ENCODE results near the gene ANKZF1.
A peak's percentile ranks its signal among the peaks of the same experiment; 100 is the strongest.
"Not testable (repeated sequence)": the region's sequence is repeated elsewhere in the genome, so short reads cannot be mapped to it uniquely, and the experiment has no call there.

Gene ANKZF1

DNA sequence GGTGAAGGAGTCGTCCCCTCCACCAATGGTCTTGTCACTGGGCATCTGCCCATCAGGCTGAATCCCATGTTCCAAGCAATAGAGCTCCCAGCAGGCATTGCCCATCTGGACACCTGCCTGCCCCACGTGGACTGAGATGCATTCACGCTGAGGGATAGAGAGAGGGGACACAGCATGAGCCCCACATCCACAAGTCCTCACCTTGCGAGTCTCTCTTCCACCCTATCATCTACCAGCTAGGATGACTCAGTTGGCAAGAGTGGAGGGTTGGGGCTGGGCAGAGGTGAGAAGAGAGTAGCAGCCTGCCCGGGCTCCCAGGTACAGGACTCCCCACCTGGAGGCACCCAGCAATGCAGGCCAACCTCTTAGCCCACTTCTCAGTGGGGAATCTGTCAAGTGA lies 22.5 kb downstream of the ANKZF1 start:
- DNase-seq (ENCODE audit: low spot score), result no peak
- in situ Hi-C loops (cut with MboI; ENCODE audit: low sequenced_read_pairs, unreplicated experiment), result no loop called here
- TF ChIP-seq, protein P1, sequence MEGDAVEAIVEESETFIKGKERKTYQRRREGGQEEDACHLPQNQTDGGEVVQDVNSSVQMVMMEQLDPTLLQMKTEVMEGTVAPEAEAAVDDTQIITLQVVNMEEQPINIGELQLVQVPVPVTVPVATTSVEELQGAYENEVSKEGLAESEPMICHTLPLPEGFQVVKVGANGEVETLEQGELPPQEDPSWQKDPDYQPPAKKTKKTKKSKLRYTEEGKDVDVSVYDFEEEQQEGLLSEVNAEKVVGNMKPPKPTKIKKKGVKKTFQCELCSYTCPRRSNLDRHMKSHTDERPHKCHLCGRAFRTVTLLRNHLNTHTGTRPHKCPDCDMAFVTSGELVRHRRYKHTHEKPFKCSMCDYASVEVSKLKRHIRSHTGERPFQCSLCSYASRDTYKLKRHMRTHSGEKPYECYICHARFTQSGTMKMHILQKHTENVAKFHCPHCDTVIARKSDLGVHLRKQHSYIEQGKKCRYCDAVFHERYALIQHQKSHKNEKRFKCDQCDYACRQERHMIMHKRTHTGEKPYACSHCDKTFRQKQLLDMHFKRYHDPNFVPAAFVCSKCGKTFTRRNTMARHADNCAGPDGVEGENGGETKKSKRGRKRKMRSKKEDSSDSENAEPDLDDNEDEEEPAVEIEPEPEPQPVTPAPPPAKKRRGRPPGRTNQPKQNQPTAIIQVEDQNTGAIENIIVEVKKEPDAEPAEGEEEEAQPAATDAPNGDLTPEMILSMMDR (IDR thresholded peaks at IDR 0.05; ENCODE audit: borderline replicate concordance, control extremely low read depth, extremely low read depth, insufficient read depth, missing control alignments), result no peak

DNA sequence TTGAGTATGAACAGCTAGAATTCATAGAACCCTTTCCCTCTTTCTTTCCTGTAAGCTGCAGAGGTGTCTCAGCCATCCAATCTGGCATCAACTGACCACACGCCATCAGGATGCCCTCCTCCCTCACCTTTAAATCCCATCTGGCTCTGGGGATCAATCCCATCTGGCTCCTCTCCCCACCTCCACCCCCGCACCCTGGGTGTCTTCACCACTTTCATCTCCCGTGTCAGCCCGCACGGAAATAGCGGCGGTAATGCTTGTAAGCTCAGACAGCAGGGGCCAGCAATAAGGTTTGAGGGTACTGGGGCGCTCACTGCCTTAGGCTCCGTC lies 22.9 kb downstream of the ANKZF1 start:
- TF ChIP-seq, protein P1 (IDR thresholded peaks at IDR 0.05; ENCODE audit: borderline replicate concordance, control extremely low read depth, extremely low read depth, insufficient read depth, missing control alignments), result no peak
- in situ Hi-C loops (cut with MboI; ENCODE audit: low sequenced_read_pairs, unreplicated experiment), result no loop called here
- DNase-seq (ENCODE audit: low spot score), result no peak

DNA sequence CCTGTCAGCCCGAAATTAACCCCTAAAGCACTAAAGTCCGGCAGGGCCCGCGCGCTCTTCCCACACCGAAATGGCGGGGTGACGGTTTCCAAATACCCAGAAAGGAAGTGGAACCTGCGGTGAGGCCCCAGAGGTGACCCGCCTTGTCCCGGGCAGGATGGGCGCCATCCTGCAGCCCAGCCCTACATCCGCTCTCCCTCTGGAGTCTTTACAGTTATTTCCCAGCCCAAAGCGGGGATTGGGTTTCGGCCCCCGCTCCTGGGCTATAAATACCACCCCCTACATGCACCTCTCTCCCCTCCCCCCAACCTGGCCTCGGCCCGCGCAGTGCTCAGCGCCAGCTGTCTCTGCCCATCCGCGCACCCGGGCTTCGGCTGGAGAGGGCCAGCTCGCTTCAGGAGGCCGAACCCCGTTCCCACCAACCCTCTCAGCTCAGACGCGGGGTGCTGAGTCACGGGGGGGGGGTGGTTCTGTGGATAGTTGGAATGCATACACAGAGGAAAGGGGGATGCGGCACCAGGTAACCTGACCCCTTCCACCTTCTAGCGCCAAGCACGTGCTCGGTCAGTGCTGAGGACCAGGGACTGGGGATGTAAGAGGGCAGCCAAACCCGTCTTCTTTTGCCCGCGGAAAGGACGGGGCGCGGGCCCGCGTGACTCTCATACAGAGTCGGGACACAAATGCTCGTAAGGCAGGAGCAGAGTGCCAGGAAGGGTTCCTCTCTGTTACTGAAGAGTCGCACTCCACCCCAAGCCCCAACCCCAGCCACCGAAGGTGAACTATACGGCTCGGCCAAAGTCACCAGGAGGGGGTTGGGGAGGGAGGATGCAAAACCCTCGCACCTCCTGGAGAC lies 23.5 kb downstream of the ANKZF1 start, which contains the start of gene TUBA4B:
TSS of gene TUBA4B (plus strand) at position 344 of the 853 bp plus-strand sequence. CDS start at position 509, 165 bp downstream.
- DNase-seq (ENCODE audit: low spot score), result peak; percentile 62
- TF ChIP-seq, protein P1 (IDR thresholded peaks at IDR 0.05; ENCODE audit: borderline replicate concordance, control extremely low read depth, extremely low read depth, insufficient read depth, missing control alignments), result no peak
- in situ Hi-C loops (cut with MboI; ENCODE audit: low sequenced_read_pairs, unreplicated experiment), result no loop called here

DNA sequence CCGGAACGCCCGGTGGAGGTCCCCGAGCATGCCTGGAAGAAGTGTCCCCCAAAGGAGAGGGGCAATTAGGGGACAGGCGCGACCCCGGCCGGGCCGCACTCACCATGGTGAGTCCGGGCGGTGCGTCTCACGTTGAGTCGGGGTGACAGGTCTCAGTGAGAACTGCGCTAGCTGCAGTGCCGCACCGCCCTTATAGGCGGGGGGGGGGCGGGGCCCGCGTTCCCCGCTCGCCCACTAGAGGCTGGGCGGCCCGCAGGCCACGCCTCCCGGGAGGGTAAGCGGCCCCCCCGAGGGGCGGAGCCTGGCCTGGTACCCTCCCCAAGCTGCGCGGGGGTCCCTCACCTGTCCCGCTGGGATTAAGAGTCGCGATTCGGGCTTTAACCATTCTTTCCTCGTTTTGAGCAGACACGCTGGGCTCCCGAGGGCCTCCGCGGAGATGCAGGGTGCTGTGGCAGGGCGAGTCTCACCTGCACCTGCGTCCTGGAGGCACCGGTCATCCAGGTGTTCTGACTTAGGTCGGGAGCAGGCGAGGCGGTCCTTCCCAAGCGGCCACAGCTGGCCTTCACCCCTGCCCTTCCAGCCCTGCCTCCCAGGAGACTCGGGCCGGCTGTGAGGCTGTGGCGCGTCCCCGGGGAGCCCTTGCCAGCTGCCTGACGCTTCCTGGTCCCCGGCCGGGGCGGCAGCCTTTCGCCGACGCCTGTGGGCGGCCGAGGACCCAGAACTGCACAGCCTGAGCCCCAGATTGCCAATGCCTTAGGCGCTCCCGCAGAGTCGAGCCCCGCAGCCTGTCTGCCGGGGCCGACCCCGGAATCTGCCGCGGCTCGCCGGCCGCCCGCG lies 24.4 kb downstream of the ANKZF1 start, which contains the start of gene TUBA4A:
TSS of gene TUBA4A (minus strand) at position 166 of the 837 bp plus-strand sequence. CDS start at position 106, 60 bp downstream.
- in situ Hi-C loops (cut with MboI; ENCODE audit: low sequenced_read_pairs, unreplicated experiment), result no loop called here
- TF ChIP-seq, protein P1 (IDR thresholded peaks at IDR 0.05; ENCODE audit: borderline replicate concordance, control extremely low read depth, extremely low read depth, insufficient read depth, missing control alignments), result no peak
- peak; percentile 99 for DNase-seq (ENCODE audit: low spot score)

DNA sequence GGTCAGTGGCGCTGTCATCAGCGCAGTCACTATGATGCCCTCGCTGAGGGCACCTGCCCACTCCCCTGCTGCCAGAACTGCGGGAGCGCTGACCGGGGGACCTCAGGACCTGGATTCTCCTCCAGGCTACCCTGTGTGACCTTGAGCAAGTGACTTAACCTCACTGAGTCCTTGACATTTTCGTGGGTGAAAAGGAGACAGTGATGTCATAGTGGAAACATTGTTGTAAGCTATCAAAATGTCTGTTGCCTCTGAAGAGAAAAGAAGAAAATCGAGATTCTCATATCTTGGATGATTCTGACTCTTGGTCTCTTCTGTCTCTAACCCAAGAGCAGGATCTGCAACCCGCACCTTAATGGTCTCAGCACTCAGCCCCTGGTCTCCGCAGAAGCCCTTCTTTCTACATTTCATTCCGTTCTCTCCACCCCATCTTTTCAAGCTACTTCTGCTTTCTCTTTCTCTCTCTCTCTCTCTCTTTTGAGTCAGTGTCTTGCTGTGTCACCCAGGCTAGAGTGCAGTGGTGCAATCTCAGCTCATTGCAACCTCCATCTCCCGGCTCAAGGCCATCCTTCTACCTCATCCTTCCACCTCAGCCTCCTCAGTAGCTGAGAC lies 25.1 kb downstream of the ANKZF1 start:
- in situ Hi-C loops (cut with MboI; ENCODE audit: low sequenced_read_pairs, unreplicated experiment), result no loop called here
- TF ChIP-seq, protein P1 (IDR thresholded peaks at IDR 0.05; ENCODE audit: borderline replicate concordance, control extremely low read depth, extremely low read depth, insufficient read depth, missing control alignments), result no peak
- DNase-seq (ENCODE audit: low spot score), result peak; percentile 56

DNA sequence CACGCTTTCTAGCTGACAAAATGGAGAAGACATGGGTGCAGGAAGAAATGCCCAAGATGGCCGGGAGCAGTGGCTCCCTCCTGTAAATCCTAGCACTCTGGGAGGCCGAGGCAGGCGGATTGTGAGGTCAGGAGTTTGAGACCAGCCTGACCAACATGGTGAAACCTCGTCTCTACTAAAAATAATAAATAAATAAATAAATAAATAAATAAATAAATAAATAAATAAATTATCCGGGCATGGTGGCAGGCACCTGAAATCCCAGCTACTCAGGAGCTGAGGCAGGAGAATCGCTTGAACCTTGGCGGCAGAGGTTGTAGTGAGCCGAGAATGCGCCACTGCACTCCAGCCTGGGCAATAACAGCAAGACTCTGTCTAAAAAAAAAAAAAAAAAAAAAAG lies 29.3 kb downstream of the ANKZF1 start:
- in situ Hi-C loops (cut with MboI; ENCODE audit: low sequenced_read_pairs, unreplicated experiment); DNase-seq (ENCODE audit: low spot score): not testable (repeated sequence)

Measured in GM13976 (cell line).